Glomerular visceral epithelial cell (primary cell): ENCODE results near the gene GULP1.

Experiments
- DNase-seq: peaks from one replicate; pipeline ENCODE4 v3.0.0-alpha.2; 2016; ENCODE audit errors: extremely low spot score

GULP1 gene

DNA sequence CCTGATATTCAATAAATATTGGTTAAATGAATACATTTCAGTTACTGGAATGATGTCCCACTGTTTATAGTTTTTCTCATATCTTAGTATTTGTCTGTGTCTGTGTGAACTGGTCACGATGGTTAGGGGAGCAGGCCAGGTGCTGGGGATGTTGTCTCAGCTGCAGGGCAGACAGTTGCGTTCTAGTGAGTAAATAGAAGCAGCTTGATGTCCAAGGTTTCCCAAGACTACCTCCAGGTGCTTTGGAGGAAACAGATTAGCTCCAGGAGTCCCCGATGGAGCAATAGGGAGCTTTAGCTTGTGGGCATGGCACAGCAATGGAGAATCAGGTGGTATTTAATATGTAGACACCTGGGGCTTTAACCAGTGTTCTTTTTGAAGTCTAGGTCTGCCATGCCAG, 75.5 kb downstream of the GULP1 start:
- no peak for DNase-seq

DNA sequence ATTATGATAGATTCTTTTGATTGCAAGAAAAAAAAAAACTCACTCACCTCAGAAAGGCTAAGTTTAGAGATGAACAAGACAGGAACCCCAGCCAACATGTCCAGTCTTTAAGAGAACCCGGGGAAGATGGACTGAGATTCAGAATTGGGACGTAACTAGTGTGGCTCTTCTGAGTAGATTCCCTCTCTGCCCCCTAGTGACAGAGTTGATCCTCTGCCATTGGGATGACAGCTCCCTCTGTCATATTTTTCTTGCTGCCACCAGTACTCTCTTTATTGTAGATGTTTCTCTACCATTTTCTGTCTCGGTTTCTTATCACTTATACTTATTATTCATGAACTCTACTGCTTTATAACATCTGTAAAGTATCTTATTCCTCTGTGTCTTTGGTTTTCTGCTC, 77.7 kb downstream of the GULP1 start:
- DNase-seq: peak; percentile 43

DNA sequence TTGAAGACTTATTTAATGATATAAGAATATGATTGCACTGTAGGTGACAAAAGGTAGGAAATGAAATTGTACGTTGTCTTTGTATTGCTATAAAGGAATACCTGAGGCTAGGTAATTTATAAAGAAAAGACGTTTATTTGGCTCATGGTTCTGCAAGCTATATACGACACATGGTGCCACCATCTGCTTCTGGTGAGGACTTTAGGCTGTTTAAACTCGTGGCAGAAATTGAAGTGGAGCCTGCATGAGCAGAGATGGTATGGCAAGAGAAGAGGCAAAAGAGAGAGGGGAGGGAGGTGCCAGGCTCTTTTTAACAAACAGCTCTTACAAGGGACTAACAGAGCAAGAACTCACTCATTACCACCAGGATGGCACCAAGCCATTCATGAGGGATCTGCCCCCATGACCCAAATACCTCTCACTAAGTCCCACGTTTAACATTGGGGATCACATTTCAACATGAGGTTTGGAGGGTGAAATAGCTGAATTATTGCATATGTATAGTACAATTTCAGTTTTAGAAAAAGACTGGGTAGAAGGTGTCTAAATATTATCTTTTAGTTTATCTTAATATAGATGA, 86.8 kb downstream of the GULP1 start:
- peak; percentile 22 for DNase-seq

GRCh38 chr2:188379748-188380147, 88.1 kb downstream of the GULP1 start:
- no peak for DNase-seq

- DNase-seq: no peak
Measured at GRCh38 chr2:188380280-188380679, 88.6 kb downstream of the GULP1 start.

GRCh38 chr2:188381614-188382013, 89.9 kb downstream of the GULP1 start:
- peak; percentile 76 for DNase-seq

DNA sequence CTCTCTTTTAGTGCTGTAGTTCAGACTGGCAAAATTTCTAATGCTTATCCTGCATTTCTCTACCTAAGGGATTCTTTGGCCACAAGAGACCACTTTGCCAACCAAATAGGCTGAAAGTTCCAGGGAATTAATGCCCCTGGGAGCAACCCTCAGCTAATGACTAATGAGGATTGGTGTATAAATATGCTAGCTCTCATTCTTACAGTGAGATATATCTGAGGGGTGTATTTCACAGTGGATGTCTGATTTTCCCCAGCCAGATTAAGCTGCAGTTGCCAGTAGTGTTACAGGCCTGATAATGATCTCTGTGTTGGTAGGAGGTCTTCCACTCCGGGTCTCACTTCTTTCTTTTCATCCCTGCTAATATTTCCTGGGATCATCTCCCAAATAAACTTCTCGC, 90.4 kb downstream of the GULP1 start:
- DNase-seq: peak; percentile 30

DNA sequence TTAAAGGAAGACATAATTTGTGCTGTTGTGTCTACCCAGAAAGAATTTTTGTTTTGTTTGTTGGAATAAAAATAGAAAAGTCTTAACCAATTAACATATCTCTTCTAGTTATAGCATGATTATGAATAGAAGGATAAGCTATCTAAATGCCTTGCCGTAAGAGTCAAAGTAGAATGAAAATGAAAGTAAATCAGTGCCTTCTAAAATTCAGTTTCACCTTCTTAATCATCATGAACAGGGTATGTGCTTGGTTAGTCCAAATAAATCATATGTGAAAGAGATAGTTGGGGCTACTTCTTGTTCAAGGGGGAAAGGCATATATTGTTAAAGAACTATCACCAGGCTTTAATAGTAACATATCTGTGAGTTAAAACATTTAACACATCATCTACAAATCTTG, 91.5 kb downstream of the GULP1 start:
- DNase-seq: no peak

- DNase-seq: no peak
Measured at GRCh38 chr2:188385857-188386256, 94.2 kb downstream of the GULP1 start.

GRCh38 chr2:188388831-188389230, 97.2 kb downstream of the GULP1 start:
- no peak for DNase-seq

DNA sequence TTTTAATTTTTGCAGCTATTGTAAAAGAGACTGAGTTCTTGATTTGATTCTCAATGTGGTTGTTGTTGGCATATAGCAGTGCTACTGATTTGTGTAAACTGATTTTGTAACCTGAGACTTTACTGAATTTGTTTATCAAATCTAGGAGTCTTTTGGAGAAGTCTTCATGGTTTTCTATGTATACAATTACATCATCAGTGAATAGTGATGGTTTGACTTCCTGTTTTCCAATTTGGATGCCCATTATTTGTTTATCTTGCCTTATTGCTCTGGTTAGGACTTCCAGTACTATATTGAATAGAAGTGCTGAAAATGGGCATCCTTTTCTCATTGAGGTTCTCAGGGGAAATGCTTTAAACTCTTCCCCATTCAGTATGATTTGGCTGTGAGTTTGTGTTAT, 99.7 kb downstream of the GULP1 start:
- no peak for DNase-seq

DNA sequence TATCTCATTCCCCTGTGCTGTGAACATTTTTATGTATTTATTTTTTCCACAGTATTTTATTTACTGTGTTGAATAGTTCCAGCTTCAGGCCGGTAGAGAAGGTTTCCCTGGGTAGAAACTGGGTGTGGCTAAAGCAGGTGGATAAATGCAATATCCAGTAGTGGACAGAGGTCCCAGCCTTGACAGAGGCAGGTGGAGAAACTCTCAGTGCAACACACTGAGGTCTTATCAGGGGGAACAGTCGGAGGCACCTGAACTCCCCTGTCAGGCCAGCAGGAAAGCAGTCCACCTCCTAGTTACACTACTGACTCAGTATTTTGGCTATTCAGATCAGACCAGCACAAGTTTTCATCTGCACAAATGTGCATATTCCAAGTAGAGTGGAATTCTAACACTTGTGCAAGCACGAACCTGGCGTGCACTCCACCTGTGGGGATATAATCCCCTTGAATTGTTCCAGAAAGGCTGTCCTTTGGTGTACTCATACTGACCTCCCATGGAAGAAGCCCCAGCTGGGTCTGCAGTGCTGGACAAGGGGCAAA, 103.3 kb downstream of the GULP1 start:
- no peak for DNase-seq

DNA sequence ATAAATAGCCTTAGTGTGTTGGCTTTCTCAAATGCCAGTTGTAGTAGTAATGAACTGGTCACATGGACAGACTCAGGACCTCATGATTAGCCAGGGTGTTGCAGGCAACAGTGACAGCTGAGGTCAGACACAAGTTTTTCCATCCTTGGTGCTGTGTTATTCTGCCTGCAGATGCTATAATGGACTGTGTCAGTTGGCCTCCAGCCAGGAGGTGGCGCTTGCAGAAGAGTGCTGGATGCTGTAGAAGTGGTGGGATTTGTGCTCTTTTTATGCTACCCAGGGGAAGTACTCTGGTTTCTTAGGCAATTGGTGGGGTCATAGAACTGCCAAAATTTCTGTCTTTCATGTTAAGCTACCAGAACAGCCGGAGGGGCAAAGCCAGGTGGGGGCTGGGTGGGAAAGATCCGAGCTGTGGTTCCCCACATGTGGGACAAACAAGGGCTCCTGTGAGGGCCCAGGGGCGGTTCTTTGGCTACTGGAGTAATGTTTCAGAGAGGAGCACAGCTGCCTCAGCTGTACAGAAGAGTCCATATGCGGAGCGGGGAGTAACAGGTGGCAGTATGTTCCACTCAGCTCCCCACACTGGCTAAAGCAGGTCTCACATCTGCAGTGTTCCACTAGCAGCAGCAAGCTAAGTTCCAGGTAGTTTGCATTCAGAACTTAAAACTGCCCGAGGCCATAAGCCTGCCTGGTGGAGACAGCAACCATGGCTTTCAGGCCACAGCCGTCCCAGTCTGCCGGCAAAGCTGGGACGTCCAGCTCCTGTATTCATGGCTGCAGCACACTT, 104.4 kb downstream of the GULP1 start:
- DNase-seq: no peak

GRCh38 chr2:188399159-188399558, 107.5 kb downstream of the GULP1 start:
- DNase-seq: peak; percentile 84

DNA sequence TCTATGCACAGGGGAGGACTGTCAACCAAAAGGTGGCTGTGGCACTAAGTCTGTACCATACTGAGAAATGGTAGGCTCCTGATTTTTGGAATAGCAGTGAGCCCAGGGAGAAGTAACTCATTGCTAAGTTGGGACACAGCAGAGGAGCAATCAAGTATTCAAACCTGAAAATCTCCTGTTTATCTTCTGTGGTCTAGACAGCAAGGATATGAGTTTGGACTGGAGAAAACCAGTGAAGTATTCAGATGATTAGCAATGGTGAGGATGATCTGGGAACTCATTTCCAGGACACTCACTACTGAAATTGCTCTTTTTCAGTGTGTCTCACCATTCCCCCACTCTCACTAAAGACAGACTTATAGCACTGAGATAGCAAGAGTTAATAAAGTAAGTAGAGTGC, 112.0 kb downstream of the GULP1 start:
- DNase-seq: peak; percentile 43

- peak; percentile 87 for DNase-seq
Measured at GRCh38 chr2:188404341-188405004, 112.8 kb downstream of the GULP1 start.

GRCh38 chr2:188406414-188406813, 114.7 kb downstream of the GULP1 start:
- no peak for DNase-seq

GRCh38 chr2:188410504-188411235, 119.0 kb downstream of the GULP1 start:
- peak; percentile 40 for DNase-seq

GRCh38 chr2:188412190-188412589, 120.5 kb downstream of the GULP1 start:
- DNase-seq: peak; percentile 54

DNA sequence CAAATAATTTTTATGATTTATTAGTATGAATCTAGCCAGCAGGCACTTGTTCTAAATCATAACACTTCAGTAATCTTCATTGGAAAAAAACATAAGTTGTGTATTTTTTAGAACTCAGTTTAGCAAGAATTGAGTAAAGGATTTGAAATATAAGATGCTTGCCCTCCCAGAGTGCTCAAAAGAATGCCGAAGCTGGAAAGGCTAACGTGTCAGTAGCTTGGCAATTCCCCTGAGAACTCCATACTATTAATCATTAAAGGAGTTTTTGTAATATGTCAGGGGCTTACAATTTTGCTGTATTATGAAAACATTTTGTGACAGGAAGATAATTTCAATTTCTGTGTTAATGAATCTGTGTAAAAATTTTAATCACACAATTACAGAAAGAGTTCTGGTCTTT, 122.7 kb downstream of the GULP1 start:
- peak; percentile 81 for DNase-seq

GRCh38 chr2:188414869-188415753, 123.4 kb downstream of the GULP1 start:
- DNase-seq: no peak
